CD4-positive, alpha-beta T cell (primary cell): Measurements from ENCODE around the gene ZNF438. TPM values are rescaled to one million over a fixed set of nuclear protein-coding genes. Genes with fewer than 3 reads are reported as not detected.

ENCODE experiments used
- ATAC-seq: fragments of 200-7000 bp; cut with Tn5 transposase; one replicate; pipeline ENCODE4 v1.10.0; 2022; ENCODE audit warnings: mild to moderate bottlenecking; ENCODE audit not compliant: poor library complexity
- CTCF ChIA-PET: fragments of 350-600 bp; sonication (Branson Sonifier 250); formaldehyde crosslinking; loops from one replicate; lab custom pipeline; 2021; ENCODE audit warnings: antibody characterized with exemption, inconsistent platforms; lab: Charles Lee
- POLR2A ChIA-PET: fragments of 350-600 bp; sonication (Branson Sonifier 250); formaldehyde crosslinking; loops from one replicate; lab custom pipeline; 2021; ENCODE audit warnings: antibody characterized with exemption, inconsistent platforms; lab: Charles Lee
- DNase-seq, 14 experiments: peaks; one replicate each; pipeline ENCODE4 v3.0.0-alpha.2; 2013 to 2020; ENCODE audit warnings: mixed read lengths in 2 of 14
- H3K27ac ChIP-seq, 2 donors: one replicate each; pipeline versions ENCODE4 v1.5.1 to v1.7.0; 2013; ENCODE audit warnings: low read length in 2 of 2, low read depth in 1 of 2, mild to moderate bottlenecking in 1 of 2
- H3K27me3 ChIP-seq, 2 experiments: 1 replicate in 1 of 2; 2 replicates in 1 of 2; pipeline versions ENCODE4 v1.6.1 to v1.7.0; 2013; ENCODE audit warnings: low read length in 2 of 2, control low read depth in 1 of 2, mild to moderate bottlenecking in 1 of 2, moderate library complexity in 1 of 2; ENCODE audit not compliant: insufficient read depth in 2 of 2, control insufficient read depth in 1 of 2
- H3K36me3 ChIP-seq: one replicate; pipeline ENCODE4 v1.6.1; 2013; ENCODE audit warnings: low read length, control low read depth; ENCODE audit not compliant: insufficient read depth
- H3K4me1 ChIP-seq: one replicate; pipeline ENCODE4 v1.6.1; 2013; ENCODE audit warnings: low read length, control low read depth; ENCODE audit not compliant: insufficient read depth
- H3K4me3 ChIP-seq: one replicate; pipeline ENCODE4 v1.5.1; 2013; ENCODE audit warnings: mild to moderate bottlenecking, low read length, moderate library complexity
- H3K9me3 ChIP-seq, 2 experiments: 1 replicate in 1 of 2; 2 replicates in 1 of 2; pipeline versions ENCODE4 v1.6.1 to v1.7.0; 2013; ENCODE audit warnings: low read length in 2 of 2, mild to moderate bottlenecking in 2 of 2, control low read depth in 1 of 2, moderate library complexity in 1 of 2; ENCODE audit not compliant: control insufficient read depth in 1 of 2, insufficient read depth in 1 of 2
- H3K27ac Mint-ChIP-seq: one replicate; pipeline ENCODE4 v1.8.0; 2020; ENCODE audit warnings: mixed read lengths
- H3K27me3 Mint-ChIP-seq: one replicate; pipeline ENCODE4 v1.8.0; 2021; ENCODE audit warnings: mixed read lengths
- H3K36me3 Mint-ChIP-seq: one replicate; pipeline ENCODE4 v1.8.0; 2021; ENCODE audit warnings: low read depth, mixed read lengths
- H3K4me1 Mint-ChIP-seq: one replicate; pipeline ENCODE4 v1.8.0; 2021; ENCODE audit warnings: low read depth, mixed read lengths
- H3K4me3 Mint-ChIP-seq: one replicate; pipeline ENCODE4 v1.8.0; 2020; ENCODE audit warnings: mild to moderate bottlenecking, mixed read lengths
- H3K9me3 Mint-ChIP-seq: one replicate; pipeline ENCODE4 v1.8.0; 2020; ENCODE audit warnings: mixed read lengths
- CTCF ChIP-seq: fragments of 200-600 bp; IDR thresholded peaks from one replicate; pipeline ENCODE4 v1.8.0; 2022; ENCODE audit warnings: antibody characterized with exemption, mild to moderate bottlenecking
- intact Hi-C, 2 experiments: fragments of 100-400 bp; cut with DNase I in 1 of 2; cut with micrococcal nuclease in 1 of 2; formaldehyde crosslinking; loops; one replicate each; pipeline versions ENCODE4 v1.15.1 to v1.9.0; 2023 to 2025; cut with DNase I, micrococcal nuclease
- total RNA-seq, 174 experiments: library from RNA in 2 of 174; stranded (reverse) in 2 of 174; gene quantifications; one replicate each; pipeline ENCODE4 v1.2.3 and lab custom pipeline; 2021 to 2026

Gene ZNF438
- total RNA-seq, 2 experiments from 2014 or later, result 1.9 to 2.0 TPM

- peaks cover 0 to 2% of the 10 kb centered on the region in 2 experiments for H3K9me3 ChIP-seq
- H3K27me3 ChIP-seq, result no peaks in the 10 kb centered on the region
- Mint-ChIP-seq H3K4me1 (no peaks in the 10 kb centered on the region), H3K9me3 (no peaks in the 10 kb centered on the region), H3K27ac (no peak overlapping the region), H3K36me3 (no peaks in the 10 kb centered on the region), H3K27me3 (no peaks in the 10 kb centered on the region), H3K4me3 (no peak overlapping the region)
- ChIA-PET CTCF (no interaction called here), POLR2A (no interaction called here)
- H3K4me3 ChIP-seq, result no peak overlapping the region
- no peak for DNase-seq
- ATAC-seq, result no peak
- no peaks in the 10 kb centered on the region for H3K4me1 ChIP-seq
- H3K36me3 ChIP-seq, result no peaks in the 10 kb centered on the region
- no peak for TF ChIP-seq CTCF
- intact Hi-C loops, result no loop called here
- H3K27ac ChIP-seq, result no peak overlapping the region
Measured at GRCh38 chr10:30882281-30882680, 149.4 kb downstream of the ZNF438 start.

- Mint-ChIP-seq H3K36me3 (peaks cover 8% of the 10 kb centered on the region), H3K27me3 (no peaks in the 10 kb centered on the region), H3K4me3 (no peak overlapping the region), H3K27ac (no peak overlapping the region), H3K4me1 (no peaks in the 10 kb centered on the region), H3K9me3 (no peaks in the 10 kb centered on the region)
- no peaks in the 10 kb centered on the region for H3K4me1 ChIP-seq
- intact Hi-C loops, result no loop called here
- no peak overlapping the region for H3K27ac ChIP-seq
- no peaks in the 10 kb centered on the region for H3K9me3 ChIP-seq
- H3K4me3 ChIP-seq, result no peak overlapping the region
- TF ChIP-seq CTCF, result no peak
- POLR2A ChIA-PET, result no interaction called here
- CTCF ChIA-PET, result no interaction called here
- DNase-seq (no peak), ATAC-seq (no peak)
- no peaks in the 10 kb centered on the region for H3K36me3 ChIP-seq
- no peaks in the 10 kb centered on the region for H3K27me3 ChIP-seq
Measured at GRCh38 chr10:30878920-30879319, 152.7 kb downstream of the ZNF438 start.

- CTCF ChIA-PET, result no interaction called here
- no peak overlapping the region for H3K27ac ChIP-seq
- no peaks in the 10 kb centered on the region for H3K9me3 ChIP-seq
- Mint-ChIP-seq H3K4me3 (no peak overlapping the region), H3K36me3 (peaks cover 8% of the 10 kb centered on the region), H3K4me1 (no peaks in the 10 kb centered on the region), H3K9me3 (no peaks in the 10 kb centered on the region), H3K27me3 (no peaks in the 10 kb centered on the region), H3K27ac (no peak overlapping the region)
- H3K4me1 ChIP-seq, result no peaks in the 10 kb centered on the region
- H3K27me3 ChIP-seq, result no peaks in the 10 kb centered on the region
- intact Hi-C loops, result no loop called here
- DNase-seq (no peak), ATAC-seq (no peak)
- TF ChIP-seq CTCF, result no peak
- no peaks in the 10 kb centered on the region for H3K36me3 ChIP-seq
- H3K4me3 ChIP-seq, result no peak overlapping the region
- POLR2A ChIA-PET, result no interaction called here
Measured at GRCh38 chr10:30877111-30877510, 154.6 kb downstream of the ZNF438 start.
